Left kidney (tissue), 8 donors: ENCODE results near the gene PDE1A. TPM values are rescaled to one million over a fixed set of nuclear protein-coding genes. Genes with fewer than 3 reads are reported as not detected.
A peak's percentile ranks its signal among the peaks of the same experiment; 100 is the strongest.

Experiments
- DNase-seq: peaks from one replicate; pipeline ENCODE4 v3.0.0-alpha.2; 2013
- long read RNA-seq, 8 donors: transcript quantifications; one replicate each; lab custom pipeline, GENCODE V29; 2026
- polyA plus RNA-seq: library from polyadenylated mRNA; unstranded; fragments of 120-200 nt; gene quantifications from one replicate; pipeline ENCODE4 v1.2.1, GENCODE V29; 2013; ENCODE audit not compliant: insufficient read length

Gene PDE1A
- 24.0 TPM for polyA plus RNA-seq
- long read RNA-seq, donor 1, partial matches to known transcripts = 0 of 4 reads
- long read RNA-seq, donor 1, other reads (novel, unspliced or antisense) = 0 of 4 reads
- long read RNA-seq, donor 2 = 0 reads
- long read RNA-seq, donor 3, transcript PDE1A-201 (14 exons, 2,338 nt) = major isoform, 5 of 5 reads
- long read RNA-seq, donor 3, partial matches to known transcripts = 0 of 5 reads
- long read RNA-seq, donor 3, other reads (novel, unspliced or antisense) = 0 of 5 reads
- long read RNA-seq, donor 4 = 0 reads
- long read RNA-seq, donor 5, partial matches to known transcripts = 0 of 4 reads
- long read RNA-seq, donor 5, other reads (novel, unspliced or antisense) = 0 of 4 reads
- long read RNA-seq, donor 6, partial matches to known transcripts = 0 of 1 reads
- long read RNA-seq, donor 6, other reads (novel, unspliced or antisense) = 0 of 1 reads
- long read RNA-seq, donor 7, transcript PDE1A-201 (14 exons, 2,338 nt) = major isoform, 5 of 5 reads
- long read RNA-seq, donor 7, partial matches to known transcripts = 0 of 5 reads
- long read RNA-seq, donor 7, other reads (novel, unspliced or antisense) = 0 of 5 reads
- long read RNA-seq, donor 8 = 0 reads

DNA sequence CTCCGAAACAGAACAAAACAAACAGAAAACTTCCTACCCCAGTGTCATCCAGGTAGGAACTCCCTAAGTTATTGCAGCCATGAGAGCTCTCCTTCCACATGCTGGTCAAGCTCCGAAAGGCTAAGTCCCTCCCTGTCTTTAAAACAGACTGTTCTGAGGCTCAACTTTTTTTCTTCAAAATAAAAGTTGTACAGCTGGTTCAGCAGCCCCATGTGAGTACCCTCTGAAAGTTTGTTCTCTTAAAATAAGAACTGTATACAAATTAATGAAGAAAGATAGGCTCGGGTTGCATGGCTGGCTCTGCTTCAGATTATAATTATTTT is at the start of gene PDE1A:
TSS of gene PDE1A (minus strand) at position 119 of the 323 bp plus-strand sequence.
- peak; percentile 24 for DNase-seq

DNA sequence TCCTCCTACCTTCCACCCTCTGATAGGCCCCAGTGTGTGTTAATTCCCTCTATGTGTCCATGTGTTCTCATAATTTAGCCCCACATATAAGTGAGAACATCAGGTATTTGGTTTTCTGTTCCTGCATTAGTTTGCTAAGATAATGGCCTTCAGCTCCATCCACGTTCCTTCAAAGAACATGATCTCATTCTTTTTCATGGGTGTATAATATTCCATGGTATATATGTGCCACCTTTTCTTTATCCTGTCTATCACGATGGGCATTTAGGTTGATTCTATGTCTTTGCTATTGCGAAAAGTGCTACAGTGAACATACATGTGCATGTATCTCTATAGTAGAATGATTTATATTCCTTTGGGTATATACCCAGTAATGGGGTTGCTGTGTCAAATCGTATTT is 46.8 kb upstream of the PDE1A start:
- no peak for DNase-seq

DNA sequence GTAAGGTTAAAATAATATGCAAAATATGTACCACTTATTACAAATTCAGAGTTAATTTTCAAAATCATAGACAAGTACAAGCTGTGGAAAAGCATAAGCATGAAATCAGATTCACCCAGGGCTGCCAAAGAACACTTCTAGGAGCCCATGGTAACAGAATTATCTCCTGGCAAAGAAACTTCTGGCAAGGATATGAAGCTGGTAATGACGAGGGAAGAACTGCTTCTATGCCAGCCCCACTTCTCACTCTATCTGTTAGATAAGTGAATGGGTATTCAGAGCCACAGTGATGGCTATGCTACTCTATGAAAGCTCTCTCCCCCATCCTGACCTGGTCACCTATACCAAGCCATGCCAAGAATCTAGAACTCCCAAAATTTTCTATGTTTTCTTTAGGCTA is 36.9 kb upstream of the PDE1A start:
- no peak for DNase-seq

GRCh38 chr2:182456784-182457183 is 29.9 kb upstream of the PDE1A start:
- DNase-seq = no peak

GRCh38 chr2:182452456-182452990 is 25.7 kb upstream of the PDE1A start:
- no peak for DNase-seq

- no peak for DNase-seq
Observed at GRCh38 chr2:182448371-182448770, 21.5 kb upstream of the PDE1A start.

DNA sequence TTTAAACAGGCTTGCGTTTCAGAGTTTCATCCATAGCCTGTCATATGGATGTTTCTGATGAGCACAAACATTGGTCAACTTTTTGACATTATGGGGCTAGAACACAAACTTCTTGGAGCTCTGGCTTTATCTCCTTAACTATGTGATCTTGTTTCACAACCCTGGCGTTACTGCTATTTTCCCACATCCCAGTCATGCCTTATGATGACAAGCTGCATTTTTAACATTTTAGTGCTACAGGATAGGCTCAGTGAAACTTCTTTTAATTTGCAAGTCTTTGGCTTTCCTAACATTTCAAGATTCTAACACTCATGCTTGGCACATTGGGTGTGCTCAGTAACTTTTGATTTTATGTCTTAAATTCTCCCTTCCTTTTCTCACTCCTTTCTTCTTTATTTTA is 21.0 kb upstream of the PDE1A start:
- DNase-seq = no peak

DNA sequence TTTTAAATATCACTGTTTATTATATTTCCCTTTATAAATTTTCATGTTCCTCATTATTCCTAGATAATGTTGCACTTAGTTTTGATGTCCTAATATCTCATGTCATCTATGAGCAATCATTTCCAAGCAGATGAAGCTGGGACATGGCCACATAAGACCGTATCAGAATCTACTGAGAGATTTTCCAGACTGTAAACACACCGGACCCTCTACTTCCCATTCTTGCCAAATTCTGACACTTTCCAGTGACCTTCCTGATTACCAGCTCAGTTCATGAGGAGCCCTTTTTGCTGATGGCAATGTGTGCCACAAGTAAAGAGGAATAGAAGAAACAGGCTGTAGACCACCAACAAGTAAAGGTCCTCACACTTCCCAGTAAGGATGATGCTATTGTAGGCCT is 20.3 kb upstream of the PDE1A start:
- DNase-seq = no peak

DNA sequence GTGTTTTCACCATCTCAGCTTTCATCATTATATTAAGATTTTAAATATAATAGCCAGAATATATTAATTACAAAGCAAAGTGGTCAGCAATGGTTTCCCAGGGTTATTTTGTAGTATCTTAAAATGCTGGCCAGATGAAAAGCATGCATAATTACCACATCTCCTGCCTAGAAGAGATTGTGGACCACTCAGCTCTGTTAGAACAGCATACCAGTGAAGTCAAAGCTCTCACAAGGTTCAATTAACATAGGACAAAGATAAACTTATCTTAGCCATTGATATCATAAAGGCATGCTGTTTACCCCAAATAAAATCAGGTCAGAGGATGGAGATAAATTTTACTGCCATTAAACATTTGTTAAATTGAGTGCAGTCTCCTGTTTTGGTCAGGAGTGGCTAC is 19.3 kb upstream of the PDE1A start:
- no peak for DNase-seq

- DNase-seq = no peak
Observed at GRCh38 chr2:182445391-182445965, 18.6 kb upstream of the PDE1A start.

DNA sequence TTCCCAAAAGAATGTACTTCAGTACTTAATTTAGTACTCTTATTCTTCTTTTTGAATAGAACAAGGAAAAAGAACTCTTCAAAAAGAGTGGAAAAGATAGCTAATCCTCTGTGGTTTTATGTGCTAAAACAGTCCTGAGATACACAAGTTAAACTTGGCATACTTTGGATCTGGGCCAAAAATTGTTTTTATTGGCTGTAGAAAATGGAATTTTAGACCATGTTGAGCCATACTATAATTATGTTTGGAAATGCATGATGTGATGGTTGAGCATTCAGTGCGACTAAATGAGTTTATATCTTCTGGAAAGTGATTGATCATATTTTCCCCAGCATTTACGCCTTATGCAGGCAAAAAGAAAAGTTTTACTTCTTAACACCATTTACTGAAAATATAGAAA is 18.0 kb upstream of the PDE1A start:
- DNase-seq = no peak

DNA sequence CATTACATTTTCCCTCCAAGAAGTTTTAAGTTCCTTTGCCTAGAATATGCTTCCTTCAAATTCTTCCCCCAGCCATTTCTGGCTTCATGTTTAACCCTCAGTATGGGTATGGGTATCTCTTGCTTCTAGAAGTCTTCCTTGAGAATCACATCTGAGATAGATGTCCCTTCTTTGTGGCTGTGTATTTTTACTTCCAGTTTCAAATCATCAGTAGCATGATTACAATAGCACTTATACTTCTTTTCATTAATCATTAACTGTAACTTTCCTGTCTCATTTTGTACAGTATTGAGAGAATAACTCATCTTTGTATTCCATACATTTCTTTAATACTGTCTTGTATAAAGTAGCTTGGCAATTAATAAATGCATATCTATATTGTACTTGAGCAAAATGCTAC is 17.3 kb upstream of the PDE1A start:
- DNase-seq = no peak

DNA sequence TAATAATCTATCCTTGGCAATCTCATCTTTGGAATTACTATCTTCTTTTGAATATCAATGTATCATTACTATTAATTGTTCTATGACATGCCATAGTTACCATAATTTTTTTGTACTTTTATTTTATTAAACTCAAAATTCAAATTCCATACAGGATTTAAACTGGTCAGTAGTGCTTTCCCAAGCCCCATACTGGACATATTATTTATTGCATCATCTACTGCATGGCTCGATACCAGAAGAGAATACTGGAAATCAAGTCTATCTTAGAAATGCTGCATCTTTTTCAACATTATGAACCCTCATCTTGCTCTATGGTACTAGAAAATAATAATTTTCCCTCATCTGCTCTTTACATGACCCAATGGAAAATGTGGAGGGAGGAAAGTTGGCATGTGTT is 9.4 kb upstream of the PDE1A start:
- no peak for DNase-seq

DNA sequence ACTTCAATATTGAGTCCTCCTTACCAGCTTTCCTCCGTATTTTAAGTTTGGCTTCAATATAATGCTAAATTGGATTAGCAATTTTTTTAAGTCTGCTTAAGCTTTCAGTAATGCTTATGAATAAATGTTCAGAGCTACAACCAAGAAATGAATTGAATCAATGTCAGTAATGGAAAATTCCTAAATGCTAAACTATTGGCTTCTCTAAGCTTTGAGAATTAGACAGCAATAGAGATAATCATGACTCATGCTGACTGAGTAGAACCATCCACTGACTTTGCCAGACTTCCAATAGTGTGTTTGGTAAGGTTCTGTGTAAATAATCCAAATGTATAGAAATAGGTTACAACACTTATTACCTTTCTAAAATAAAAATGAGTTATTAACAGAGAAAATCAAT is 8.9 kb upstream of the PDE1A start:
- no peak for DNase-seq

GRCh38 chr2:182432051-182432450 is 5.2 kb upstream of the PDE1A start:
- DNase-seq = no peak

DNA sequence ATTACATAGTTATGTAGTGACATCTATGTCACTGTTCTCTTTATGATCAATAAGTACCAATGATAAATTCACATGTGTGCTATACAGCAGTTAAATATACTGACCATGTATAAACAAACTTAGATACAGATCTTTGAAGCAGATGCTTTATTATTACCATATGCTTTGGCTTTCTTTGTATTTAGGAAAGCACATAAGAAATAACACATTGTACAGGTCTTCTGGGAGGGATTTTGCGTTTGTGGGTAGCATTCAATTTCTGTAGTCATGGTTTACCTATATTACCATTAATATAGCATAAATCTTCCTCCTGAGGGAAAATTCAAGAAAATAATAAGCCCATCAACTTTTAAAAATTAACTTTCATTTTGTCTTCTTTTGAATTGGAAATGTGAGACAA is 1.6 kb upstream of the PDE1A start:
- no peak for DNase-seq

DNA sequence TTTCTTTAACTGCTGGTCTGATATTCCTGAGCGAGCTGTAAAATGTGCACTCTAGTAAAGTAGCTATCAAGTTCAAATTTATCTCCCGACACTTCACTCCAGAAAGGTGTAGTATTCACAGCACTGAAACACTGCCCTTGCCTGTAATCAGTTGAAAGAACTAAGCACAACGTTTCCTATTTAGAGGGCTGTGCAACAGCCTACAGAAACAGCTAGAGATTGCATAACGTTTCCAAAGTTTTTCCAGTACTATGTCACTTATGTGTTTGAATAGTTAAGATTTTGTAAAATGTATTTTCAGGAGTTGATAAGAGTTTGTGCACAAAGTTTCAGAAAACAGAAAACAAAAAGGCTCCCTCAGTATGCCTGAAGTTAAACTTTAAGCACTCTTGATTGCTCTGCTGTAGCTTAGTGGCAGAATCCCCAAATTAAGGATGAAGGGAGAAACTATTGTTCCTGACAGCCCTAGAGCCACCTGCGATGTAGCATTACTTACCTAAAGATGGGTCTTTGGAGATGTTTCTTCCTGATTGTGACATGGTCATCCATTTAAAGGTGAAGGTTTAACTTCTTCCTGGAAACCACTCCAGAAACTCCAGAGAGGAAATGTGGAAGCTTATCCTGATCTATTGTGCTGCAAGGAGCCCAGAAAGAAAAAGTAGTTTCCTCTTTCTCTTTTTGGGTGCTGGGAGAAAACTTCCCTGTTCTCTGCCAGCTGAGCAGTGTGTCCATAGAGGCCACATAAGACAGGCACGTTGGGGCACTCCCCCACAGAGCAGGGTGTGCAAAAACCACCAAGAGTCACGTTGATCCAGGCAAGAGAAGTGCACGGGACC is 536 bp downstream of the PDE1A start:
- peak; percentile 33 for DNase-seq

GRCh38 chr2:182422864-182423263 is 4.0 kb downstream of the PDE1A start:
- no peak for DNase-seq

DNA sequence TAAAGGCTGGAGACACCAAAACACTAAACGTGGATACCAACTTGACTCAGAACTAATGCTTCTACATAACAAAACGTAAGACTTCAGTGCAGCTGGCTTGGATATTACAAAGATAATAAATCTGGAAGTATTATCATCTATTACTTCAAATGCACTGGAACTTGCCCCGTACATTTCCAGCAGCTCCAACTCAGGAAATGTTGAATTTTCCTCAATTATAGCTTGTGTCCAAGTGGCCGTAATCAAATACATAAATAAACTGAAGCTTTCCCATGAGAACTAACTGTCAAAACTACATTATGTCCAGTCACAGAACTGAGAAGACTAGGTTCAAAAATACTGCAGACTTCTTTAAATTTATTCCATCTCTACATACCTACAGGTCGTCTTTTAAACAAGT is 6.2 kb downstream of the PDE1A start:
- no peak for DNase-seq

DNA sequence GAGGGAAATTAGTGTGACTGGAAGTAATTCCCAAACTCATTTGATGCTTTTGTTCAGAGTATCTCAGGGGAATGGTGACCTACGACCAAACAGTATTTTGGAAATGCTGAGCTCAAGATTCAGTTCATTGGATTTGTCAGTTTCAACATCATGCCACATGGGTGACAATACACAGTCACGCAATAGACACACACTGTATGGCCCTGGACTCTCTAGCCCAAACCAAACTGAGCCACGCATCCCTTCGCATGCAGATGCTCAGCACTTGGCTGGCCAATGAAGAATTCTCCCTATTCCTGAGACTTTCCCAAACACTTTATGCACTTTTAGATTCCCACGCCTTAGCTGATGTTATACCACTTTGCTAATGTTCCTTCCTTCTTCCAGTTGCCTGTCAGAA is 10.0 kb downstream of the PDE1A start:
- DNase-seq = no peak

- DNase-seq = no peak
Observed at GRCh38 chr2:182416191-182416590, 10.6 kb downstream of the PDE1A start.

- no peak for DNase-seq
Observed at GRCh38 chr2:182415771-182416170, 11.1 kb downstream of the PDE1A start.

DNA sequence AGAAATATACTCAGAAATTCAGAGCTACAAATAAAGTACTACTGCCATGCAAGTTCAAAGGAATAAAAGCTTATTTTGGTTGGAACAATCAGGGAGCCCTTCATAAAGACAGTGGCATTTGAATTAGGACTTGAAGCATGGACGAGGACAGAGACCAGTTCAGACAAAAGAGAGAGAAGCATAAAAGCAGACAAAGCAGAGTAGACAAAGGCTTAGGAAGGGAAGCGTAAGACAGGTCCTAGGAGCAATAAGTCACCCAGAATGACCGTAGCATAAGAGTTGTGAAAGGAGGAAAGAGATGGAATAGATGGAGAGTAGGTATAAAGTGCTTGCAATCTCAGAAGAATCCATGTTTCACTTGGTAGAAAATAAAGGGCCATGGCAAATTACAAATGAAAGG is 14.0 kb downstream of the PDE1A start:
- DNase-seq = no peak
